GM12878 (cell line): ENCODE results near the gene TPK1. TPM values are rescaled to one million over a fixed set of nuclear protein-coding genes. Genes with fewer than 3 reads are reported as not detected.

Source experiments
- ATAC-seq: fragments of 200-7000 bp; cut with Tn5 transposase; 3 replicates; pipeline ENCODE4 v1.9.1; 2020; ENCODE audit warnings: mild to moderate bottlenecking, moderate library complexity
- BruUV-seq: library from RNA; stranded (reverse); fragments of 400-500 nt; replicated peaks from 2 replicates; lab custom pipeline; 2021; lab: Mats Ljungman, UMichigan
- CTCF ChIA-PET: fragments of 300-600 bp; sonication (Branson Sonifier 250); formaldehyde crosslinking; extraction: SDS; loops from one replicate; lab custom pipeline; 2021; ENCODE audit warnings: inconsistent platforms; lab: Yijun Ruan, JAX
- POLR2A ChIA-PET: fragments of 350-600 bp; formaldehyde crosslinking; extraction: SDS; loops from one replicate; lab custom pipeline; 2021; ENCODE audit warnings: inconsistent platforms; lab: Charles Lee
- RAD21 ChIA-PET: fragments of 300-600 bp; sonication (Branson Sonifier 250); formaldehyde crosslinking; loops from one replicate; lab custom pipeline; 2023; ENCODE audit warnings: antibody characterized with exemption; ENCODE audit not compliant: unreplicated experiment; lab: Charles Lee
- SMC1A ChIA-PET: fragments of 300-600 bp; sonication (Branson Sonifier 250); formaldehyde crosslinking; loops from one replicate; lab custom pipeline; 2023; ENCODE audit not compliant: unreplicated experiment, uncharacterized antibody; lab: Charles Lee
- DNase-seq: peaks from one replicate; pipeline ENCODE4 v3.0.0-alpha.2; 2011; ENCODE audit warnings: low read depth, low spot score
- FAIRE-seq: peaks from 3 replicates; lab custom pipeline; 2011; peaks lifted over from hg19 to GRCh38; lab: Jason Lieb, UNC
- H2AFZ ChIP-seq: 2 replicates; pipeline ENCODE4 v1.6.0; 2011; ENCODE audit warnings: low read depth, low read length, control low read depth; ENCODE audit not compliant: control insufficient read depth
- H3K27ac ChIP-seq: 2 replicates; pipeline ENCODE4 v1.5.1; 2011; ENCODE audit warnings: control low read depth; ENCODE audit not compliant: control insufficient read depth, insufficient read depth
- H3K27me3 ChIP-seq, 2 experiments: replicated peaks in 1 of 2; 2 replicates each; pipeline versions ENCODE4 v1.6.0 to v1.6.1; 2011; ENCODE audit warnings: low read length in 1 of 2; ENCODE audit not compliant: control insufficient read depth in 2 of 2, insufficient read depth in 2 of 2
- H3K36me3 ChIP-seq, 2 experiments: 2 replicates each; pipeline ENCODE4 v1.5.1; 2011; ENCODE audit warnings: low read length in 1 of 2; ENCODE audit not compliant: control insufficient read depth in 2 of 2, insufficient read depth in 2 of 2
- H3K4me1 ChIP-seq: 2 replicates; pipeline ENCODE4 v1.6.1; 2011; ENCODE audit warnings: mild to moderate bottlenecking, low read length, moderate library complexity, mixed read lengths; ENCODE audit not compliant: control insufficient read depth, insufficient read depth
- H3K4me2 ChIP-seq: 2 replicates; pipeline ENCODE4 v1.6.0; 2011; ENCODE audit warnings: control low read depth; ENCODE audit not compliant: control insufficient read depth, insufficient read depth
- H3K4me3 ChIP-seq: fragments of 200-600 bp; sonication (generic); 2 replicates; pipeline ENCODE4 v1.5.1; 2016
- H3K79me2 ChIP-seq: 2 replicates; pipeline ENCODE4 v1.6.0; 2011; ENCODE audit warnings: low read length; ENCODE audit not compliant: control insufficient read depth, insufficient read depth
- H3K9ac ChIP-seq: 2 replicates; pipeline ENCODE4 v1.8.0; 2011; ENCODE audit warnings: low read length, control low read depth, mixed read lengths; ENCODE audit not compliant: control insufficient read depth, insufficient read depth
- H3K9me3 ChIP-seq: replicated peaks from 3 replicates; pipeline ENCODE4 v1.5.1; 2011; ENCODE audit warnings: mild to moderate bottlenecking, low read length; ENCODE audit not compliant: control insufficient read depth, insufficient read depth
- H4K20me1 ChIP-seq: 2 replicates; pipeline ENCODE4 v1.6.0; 2011; ENCODE audit not compliant: control insufficient read depth, insufficient read depth
- FOXM1 ChIP-seq: IDR thresholded peaks from 2 replicates; pipeline ENCODE4 v1.6.1; 2012; ENCODE audit warnings: low read depth, mild to moderate bottlenecking, inconsistent platforms, low read length, moderate library complexity
- WGBS: methylation state at CpG from one replicate; pipeline ENCODE4 v1.1.6; 2016; ENCODE audit warnings: low lambda C conversion rate; ENCODE audit not compliant: insufficient replicate concordance, insufficient coverage; ENCODE audit errors: missing lambda C conversion rate; 5-methylcytosine and 5-hydroxymethylcytosine counted together
- in situ Hi-C: fragments of 300-500 bp; cut with MboI; formaldehyde crosslinking; loops from 9 replicates; pipeline ENCODE4 v1.14.3; 2018; ENCODE audit warnings: mixed read lengths
- intact Hi-C: fragments of 100-400 bp; cut with micrococcal nuclease; formaldehyde crosslinking; loops from one replicate; pipeline ENCODE4 v1.14.2; 2022; ENCODE audit not compliant: unreplicated experiment
- polyA plus RNA-seq, 11 experiments: library from polyadenylated mRNA; depleted of rRNA in 4 of 11; unstranded in 6 of 11; stranded (reverse) in 5 of 11; fragments of >200 nt; fragmentation: Nextera tagmentation in 4 of 11; fragmentation: Illumina TruSeq in 1 of 11; extraction: Ambion mirVana in 4 of 11; extraction: Trizol in 1 of 11; gene quantifications; 1 replicate in 1 of 11; 2 replicates in 10 of 11; pipeline versions ENCODE4 v1.2.1 to v1.2.3, GENCODE V29; 2011 to 2016; ENCODE audit warnings: inconsistent platforms in 2 of 11, missing spikeins in 2 of 11, low read depth in 1 of 11
- total RNA-seq, 4 experiments: library from RNA; depleted of rRNA in 3 of 4; stranded (reverse); fragments of >200 nt in 3 of 4; fragmentation: Illumina TruSeq in 1 of 4; extraction: Trizol in 1 of 4; gene quantifications; 2 replicates each; pipeline versions ENCODE4 v1.2.1 to v1.2.3, GENCODE V29; 2013 to 2021
- TF ChIP-seq, protein P1 (sequence below): fragments of 450-650 bp; IDR thresholded peaks from 2 replicates; pipeline ENCODE4 v1.6.1; 2016; ENCODE audit warnings: mild to moderate bottlenecking, moderate library complexity, borderline replicate concordance
- TF ChIP-seq, protein P2 (sequence below): IDR thresholded peaks from 2 replicates; pipeline ENCODE4 v1.6.1; 2012; ENCODE audit warnings: low read depth, low read length, improper control_type of control experiment

TPK1 gene
- total and polyA plus RNA-seq, 10 of the 15 experiments (the other 5 are each of a cell fraction or from before 2014, with no cell fraction given) = 7.1 to 19.0 (median 9.3) TPM

DNA sequence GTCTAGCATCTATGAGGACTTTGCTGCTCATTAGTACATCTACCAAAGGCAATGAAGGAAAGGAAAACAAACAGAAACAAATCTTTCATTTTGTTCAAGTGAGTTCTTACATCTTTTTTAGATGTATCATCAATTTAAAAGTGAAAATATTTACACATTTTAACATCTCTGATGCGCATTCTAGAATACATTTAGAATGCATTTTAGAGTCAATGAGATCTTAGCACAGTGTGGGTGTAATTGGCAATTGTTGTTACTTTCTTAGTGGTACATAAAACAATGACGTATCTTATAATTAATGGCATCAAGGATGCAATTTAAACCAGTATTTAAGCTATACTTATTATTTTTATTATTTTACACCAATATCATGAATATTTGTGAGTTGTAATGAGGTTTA lies 51.4 kb downstream of the TPK1 start:
- Histone ChIP-seq H3K79me2 (no peaks in the 10 kb centered on the region), H3K4me1 (no peaks in the 10 kb centered on the region), H3K36me3 (no peaks in the 10 kb centered on the region), H2AFZ (no peak overlapping the region), H3K27me3 (no peaks in the 10 kb centered on the region), H4K20me1 (no peaks in the 10 kb centered on the region), H3K9ac (no peak overlapping the region), H3K9me3 (no peaks in the 10 kb centered on the region), H3K4me2 (no peak overlapping the region), H3K27ac (no peak overlapping the region), H3K4me3 (no peak overlapping the region)
- BruUV-seq = no TSS peak
- in situ Hi-C loops = no loop called here
- DNase-seq = no peak
- intact Hi-C loops = no loop called here
- WGBS = 66% methylated on average over 2 of the region's 2 CpGs
- RAD21 ChIA-PET = interaction anchor here (2.3 kb wide), 1 partner anchor 51 kb away, joined by 14 read pairs; the partner anchor contains the start of gene TPK1
- TF ChIP-seq, protein P1, sequence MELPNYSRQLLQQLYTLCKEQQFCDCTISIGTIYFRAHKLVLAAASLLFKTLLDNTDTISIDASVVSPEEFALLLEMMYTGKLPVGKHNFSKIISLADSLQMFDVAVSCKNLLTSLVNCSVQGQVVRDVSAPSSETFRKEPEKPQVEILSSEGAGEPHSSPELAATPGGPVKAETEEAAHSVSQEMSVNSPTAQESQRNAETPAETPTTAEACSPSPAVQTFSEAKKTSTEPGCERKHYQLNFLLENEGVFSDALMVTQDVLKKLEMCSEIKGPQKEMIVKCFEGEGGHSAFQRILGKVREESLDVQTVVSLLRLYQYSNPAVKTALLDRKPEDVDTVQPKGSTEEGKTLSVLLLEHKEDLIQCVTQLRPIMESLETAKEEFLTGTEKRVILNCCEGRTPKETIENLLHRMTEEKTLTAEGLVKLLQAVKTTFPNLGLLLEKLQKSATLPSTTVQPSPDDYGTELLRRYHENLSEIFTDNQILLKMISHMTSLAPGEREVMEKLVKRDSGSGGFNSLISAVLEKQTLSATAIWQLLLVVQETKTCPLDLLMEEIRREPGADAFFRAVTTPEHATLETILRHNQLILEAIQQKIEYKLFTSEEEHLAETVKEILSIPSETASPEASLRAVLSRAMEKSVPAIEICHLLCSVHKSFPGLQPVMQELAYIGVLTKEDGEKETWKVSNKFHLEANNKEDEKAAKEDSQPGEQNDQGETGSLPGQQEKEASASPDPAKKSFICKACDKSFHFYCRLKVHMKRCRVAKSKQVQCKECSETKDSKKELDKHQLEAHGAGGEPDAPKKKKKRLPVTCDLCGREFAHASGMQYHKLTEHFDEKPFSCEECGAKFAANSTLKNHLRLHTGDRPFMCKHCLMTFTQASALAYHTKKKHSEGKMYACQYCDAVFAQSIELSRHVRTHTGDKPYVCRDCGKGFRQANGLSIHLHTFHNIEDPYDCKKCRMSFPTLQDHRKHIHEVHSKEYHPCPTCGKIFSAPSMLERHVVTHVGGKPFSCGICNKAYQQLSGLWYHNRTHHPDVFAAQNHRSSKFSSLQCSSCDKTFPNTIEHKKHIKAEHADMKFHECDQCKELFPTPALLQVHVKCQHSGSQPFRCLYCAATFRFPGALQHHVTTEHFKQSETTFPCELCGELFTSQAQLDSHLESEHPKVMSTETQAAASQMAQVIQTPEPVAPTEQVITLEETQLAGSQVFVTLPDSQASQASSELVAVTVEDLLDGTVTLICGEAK = no peak
- no peak for TF ChIP-seq FOXM1
- TF ChIP-seq, protein P2, sequence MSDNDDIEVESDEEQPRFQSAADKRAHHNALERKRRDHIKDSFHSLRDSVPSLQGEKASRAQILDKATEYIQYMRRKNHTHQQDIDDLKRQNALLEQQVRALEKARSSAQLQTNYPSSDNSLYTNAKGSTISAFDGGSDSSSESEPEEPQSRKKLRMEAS = no peak
- POLR2A ChIA-PET = no interaction called here
- no peak for FAIRE-seq
- ATAC-seq = no peak
- CTCF ChIA-PET = interaction anchor here (1.0 to 4.4 kb wide), 6 partner anchors 20 to 71 kb away, joined by 3 to 18 read pairs (median 4); partner anchors contain the start of gene TPK1
- SMC1A ChIA-PET = interaction anchor here (1.2 kb wide), 1 partner anchor 15 kb away, joined by 3 read pairs; no protein-coding TSS in a partner anchor
